Measurements from ENCODE around the gene ECI2. TPM values are rescaled to one million over a fixed set of nuclear protein-coding genes. Genes with fewer than 3 reads are reported as not detected.
"Not testable (repeated sequence)": the region's sequence is repeated elsewhere in the genome, so short reads cannot be mapped to it uniquely, and the experiment has no call there.

ECI2 gene
- total RNA-seq, 1 experiment from 2014 or later: 73.5 TPM

- Histone ChIP-seq H3K4me3 (no peak overlapping the region), H3K27ac (no peak overlapping the region), H3K27me3 (no peaks in the 10 kb centered on the region), H3K36me3 (peaks cover 15% of the 10 kb centered on the region), H3K9me3 (replicated peaks) (no peaks in the 10 kb centered on the region), H3K4me1 (no peaks in the 10 kb centered on the region)
- DNase-seq: no peak
These were observed 7.3 kb downstream of the ECI2 start for GRCh38 chr6:4128072-4128471.

- Histone ChIP-seq H3K9me3 (replicated peaks) (no peaks in the 10 kb centered on the region), H3K36me3 (peaks cover 15% of the 10 kb centered on the region), H3K4me1 (no peaks in the 10 kb centered on the region), H3K4me3 (no peak overlapping the region), H3K27ac (no peak overlapping the region), H3K27me3 (no peaks in the 10 kb centered on the region)
- DNase-seq: no peak
These were observed 9.2 kb downstream of the ECI2 start for GRCh38 chr6:4125933-4126864.

- Histone ChIP-seq H3K36me3 (peaks cover 10% of the 10 kb centered on the region; the same call in 1 of the 2 replicates), H3K4me3 (no peak overlapping the region), H3K27ac (no peak overlapping the region), H3K9me3 (replicated peaks) (no peaks in the 10 kb centered on the region), H3K27me3 (no peaks in the 10 kb centered on the region), H3K4me1 (no peaks in the 10 kb centered on the region)
- no peak for DNase-seq
These were observed 9.9 kb downstream of the ECI2 start for GRCh38 chr6:4125500-4125899.

GRCh38 chr6:4124351-4124750 is 11.0 kb downstream of the ECI2 start:
- Histone ChIP-seq H3K9me3 (replicated peaks) (no peaks in the 10 kb centered on the region), H3K36me3 (peaks cover 4% of the 10 kb centered on the region; the same call in 1 of the 2 replicates), H3K4me3 (no peak overlapping the region), H3K4me1 (no peaks in the 10 kb centered on the region), H3K27ac (no peak overlapping the region), H3K27me3 (no peaks in the 10 kb centered on the region)
- DNase-seq: no peak

GRCh38 chr6:4115741-4116140 is 19.6 kb downstream of the ECI2 start:
- Histone ChIP-seq H3K4me3 (no peak overlapping the region), H3K4me1 (no peaks in the 10 kb centered on the region), H3K27me3 (no peaks in the 10 kb centered on the region), H3K9me3 (replicated peaks) (no peaks in the 10 kb centered on the region), H3K36me3 (peaks cover 22% of the 10 kb centered on the region), H3K27ac (no peak overlapping the region)
- DNase-seq: no peak

GRCh38 chr6:4114123-4114522 is 21.3 kb downstream of the ECI2 start:
- no peak for DNase-seq
- H3K9me3 ChIP-seq (replicated peaks): no peaks in the 10 kb centered on the region

GRCh38 chr6:4113649-4114048 is 21.7 kb downstream of the ECI2 start:
- Histone ChIP-seq H3K9me3 (replicated peaks) (no peaks in the 10 kb centered on the region), H3K27ac (no peak overlapping the region), H3K4me3 (no peak overlapping the region), H3K27me3 (no peaks in the 10 kb centered on the region), H3K36me3 (peaks cover 18% of the 10 kb centered on the region), H3K4me1 (peaks cover 7% of the 10 kb centered on the region)
- no peak for DNase-seq

More at GRCh38 chr6:4114123-4114522, 21.3 kb downstream of the ECI2 start:
- Histone ChIP-seq H3K4me3 (no peak overlapping the region), H3K4me1 (peaks cover 7% of the 10 kb centered on the region), H3K27ac (no peak overlapping the region), H3K36me3 (peaks cover 18% of the 10 kb centered on the region), H3K27me3 (no peaks in the 10 kb centered on the region)

- no peaks in the 10 kb centered on the region for H3K27me3 ChIP-seq
- H3K27ac ChIP-seq: no peak overlapping the region
- H3K4me1 ChIP-seq: peaks cover 7% of the 10 kb centered on the region
These were observed 23.0 kb downstream of the ECI2 start for GRCh38 chr6:4112366-4112765.

GRCh38 chr6:4109363-4109815 is 26.0 kb downstream of the ECI2 start:
- H3K27ac ChIP-seq; H3K36me3 ChIP-seq; H3K4me3 ChIP-seq; H3K27me3 ChIP-seq; H3K4me1 ChIP-seq; H3K9me3 ChIP-seq (replicated peaks): not testable (repeated sequence)
- peak in 1 of 2 experiments; percentile 49 for DNase-seq

More at GRCh38 chr6:4112366-4112765, 23.0 kb downstream of the ECI2 start:
- Histone ChIP-seq H3K4me3 (no peak overlapping the region), H3K9me3 (replicated peaks) (no peaks in the 10 kb centered on the region), H3K36me3 (peaks cover 18% of the 10 kb centered on the region)
- DNase-seq: no peak

- Histone ChIP-seq H3K27me3 (no peaks in the 10 kb centered on the region), H3K9me3 (replicated peaks) (no peaks in the 10 kb centered on the region), H3K4me3 (no peak overlapping the region), H3K27ac (no peak overlapping the region), H3K36me3 (no peaks in the 10 kb centered on the region), H3K4me1 (peaks cover 7% of the 10 kb centered on the region)
- DNase-seq: no peak
These were observed 26.7 kb downstream of the ECI2 start for GRCh38 chr6:4108561-4109093.

GRCh38 chr6:4107873-4108272 is 27.5 kb downstream of the ECI2 start:
- no peaks in the 10 kb centered on the region for H3K27me3 ChIP-seq
- no peak overlapping the region for H3K4me3 ChIP-seq
- no peak overlapping the region for H3K27ac ChIP-seq
- no peak for DNase-seq
- peaks cover 7% of the 10 kb centered on the region for H3K4me1 ChIP-seq
- no peaks in the 10 kb centered on the region for H3K9me3 ChIP-seq (replicated peaks)
- H3K36me3 ChIP-seq: no peaks in the 10 kb centered on the region

GRCh38 chr6:4105980-4106536 is 29.3 kb downstream of the ECI2 start:
- no peak for DNase-seq
- Histone ChIP-seq H3K9me3 (replicated peaks) (no peaks in the 10 kb centered on the region), H3K4me1 (peaks cover 7% of the 10 kb centered on the region), H3K27ac (no peak overlapping the region), H3K36me3 (no peaks in the 10 kb centered on the region), H3K27me3 (no peaks in the 10 kb centered on the region), H3K4me3 (no peak overlapping the region)

- H3K4me1 ChIP-seq: no peaks in the 10 kb centered on the region
- no peak for DNase-seq
These were observed 31.4 kb downstream of the ECI2 start for GRCh38 chr6:4103929-4104328.

GRCh38 chr6:4102687-4103244 is 32.6 kb downstream of the ECI2 start:
- no peak overlapping the region for H3K4me3 ChIP-seq
- no peaks in the 10 kb centered on the region for H3K27me3 ChIP-seq
- no peaks in the 10 kb centered on the region for H3K4me1 ChIP-seq
- no peak overlapping the region for H3K27ac ChIP-seq
- DNase-seq: peak; percentile 22 to 48
- H3K36me3 ChIP-seq: no peaks in the 10 kb centered on the region
- H3K9me3 ChIP-seq (replicated peaks): no peaks in the 10 kb centered on the region

More at GRCh38 chr6:4103929-4104328, 31.4 kb downstream of the ECI2 start:
- H3K4me3 ChIP-seq: no peak overlapping the region
- H3K9me3 ChIP-seq (replicated peaks): no peaks in the 10 kb centered on the region
- H3K36me3 ChIP-seq: no peaks in the 10 kb centered on the region
- no peaks in the 10 kb centered on the region for H3K27me3 ChIP-seq
- no peak overlapping the region for H3K27ac ChIP-seq

GRCh38 chr6:4101298-4101697 is 34.1 kb downstream of the ECI2 start:
- no peaks in the 10 kb centered on the region for H3K27me3 ChIP-seq
- no peak overlapping the region for H3K27ac ChIP-seq
- H3K4me1 ChIP-seq: no peaks in the 10 kb centered on the region
- DNase-seq: no peak
- H3K4me3 ChIP-seq: no peak overlapping the region
- no peaks in the 10 kb centered on the region for H3K36me3 ChIP-seq
- no peaks in the 10 kb centered on the region for H3K9me3 ChIP-seq (replicated peaks)

Measured in SJCRH30 (cell line).